K562 (cell line): ENCODE results near the gene NECAB3. TPM values are rescaled to one million over a fixed set of nuclear protein-coding genes. Genes with fewer than 3 reads are reported as not detected.
A peak's percentile ranks its signal among the peaks of the same experiment; 100 is the strongest.

ENCODE experiments used
- ATF7 ChIP-seq: fragments of 450-650 bp; IDR thresholded peaks from 2 replicates; pipeline ENCODE4 v1.7.1; 2014; ENCODE audit warnings: mild to moderate bottlenecking, moderate library complexity
- EHMT2 ChIP-seq: fragments of 450-650 bp; IDR thresholded peaks from 2 replicates; pipeline ENCODE4 v1.6.1; 2018; ENCODE audit warnings: antibody characterized with exemption
- ELF2 ChIP-seq: fragments of 250-450 bp; sonication (Bioruptor Pico); IDR thresholded peaks from 2 replicates; pipeline ENCODE4 v1.5.0; 2021; ENCODE audit warnings: mild to moderate bottlenecking
- FOS ChIP-seq: IDR thresholded peaks from 3 replicates; pipeline ENCODE4 v1.6.1; 2011; ENCODE audit not compliant: insufficient read length; ENCODE audit errors: extremely low read depth
- FOXK2 ChIP-seq, 2 experiments: fragments of 450-650 bp; IDR thresholded peaks in 1 of 2; conservative IDR thresholded peaks in 1 of 2; 2 replicates each; pipeline ENCODE4 v1.6.1; 2016; ENCODE audit warnings: low read depth in 2 of 2, mild to moderate bottlenecking in 1 of 2
- GMEB1 ChIP-seq: fragments of 250-450 bp; sonication (Bioruptor Pico); IDR thresholded peaks from 2 replicates; pipeline ENCODE4 v1.4.0; 2020; ENCODE audit warnings: mild to moderate bottlenecking
- GTF3C2 ChIP-seq: IDR thresholded peaks from 3 replicates; pipeline ENCODE4 v1.6.1; 2011; ENCODE audit warnings: borderline replicate concordance, mild to moderate bottlenecking, moderate library complexity; ENCODE audit not compliant: insufficient read length; ENCODE audit errors: extremely low read depth
- HLTF ChIP-seq: fragments of 450-650 bp; IDR thresholded peaks from 2 replicates; pipeline ENCODE4 v1.6.1; 2016
- HMGN3 ChIP-seq: IDR thresholded peaks from 2 replicates; pipeline ENCODE4 v1.6.1; 2011; ENCODE audit warnings: borderline replicate concordance, low read depth, mild to moderate bottlenecking, mixed read lengths, low read length; ENCODE audit not compliant: insufficient read length; ENCODE audit errors: extremely low read depth
- HNRNPUL1 ChIP-seq: fragments of 200-400 bp; formaldehyde crosslinking; IDR thresholded peaks from 2 replicates; pipeline ENCODE4 v1.6.1; 2017; ENCODE audit warnings: low read length
- HSF4 ChIP-seq: fragments of 250-450 bp; sonication (Bioruptor Pico); IDR thresholded peaks from 2 replicates; pipeline ENCODE4 v2.1.2; 2022; ENCODE audit warnings: mild to moderate bottlenecking, moderate library complexity, borderline replicate concordance
- L3MBTL2 ChIP-seq: fragments of 450-650 bp; IDR thresholded peaks from 2 replicates; pipeline ENCODE4 v1.6.1; 2016; ENCODE audit warnings: mild to moderate bottlenecking, moderate library complexity
- NR2C2 ChIP-seq, 2 experiments: fragments of 200-800 bp in 1 of 2; sonication (Bioruptor generic) in 1 of 2; sonication (generic) in 1 of 2; formaldehyde crosslinking in 1 of 2; IDR thresholded peaks; 2 replicates each; pipeline versions ENCODE4 v1.6.1 to v1.8.0; 2016 to 2022; ENCODE audit warnings: mild to moderate bottlenecking in 1 of 2, missing compliant biosample characterization in 1 of 2, missing genetic modification characterization in 1 of 2, missing genetic modification reagents in 1 of 2
- POLR2H ChIP-seq: IDR thresholded peaks from 2 replicates; pipeline ENCODE4 v1.6.1; 2016; ENCODE audit warnings: missing genetic modification characterization, low read depth, mild to moderate bottlenecking, control low read depth, missing compliant biosample characterization, moderate library complexity
- RBFOX2 ChIP-seq: fragments of 200-400 bp; formaldehyde crosslinking; IDR thresholded peaks from 2 replicates; pipeline ENCODE4 v1.6.1; 2017; ENCODE audit warnings: low read depth, mild to moderate bottlenecking, low read length, moderate library complexity
- RNF2 ChIP-seq: sonication (generic); IDR thresholded peaks from 2 replicates; pipeline ENCODE4 v1.6.1; 2016
- SMAD2 ChIP-seq: fragments of 150-350 bp; IDR thresholded peaks from 2 replicates; pipeline ENCODE4 v1.6.1; 2014; ENCODE audit warnings: low read depth, mild to moderate bottlenecking, low read length
- SMARCA4 ChIP-seq: fragments of 450-650 bp; IDR thresholded peaks from 2 replicates; pipeline ENCODE4 v1.6.1; 2016
- SREBF2 ChIP-seq: sonication (generic); formaldehyde crosslinking; IDR thresholded peaks from 2 replicates; pipeline ENCODE4 v1.4.0; 2020; ENCODE audit warnings: mild to moderate bottlenecking, missing genetic modification reagents
- SRSF7 ChIP-seq: fragments of 200-400 bp; formaldehyde crosslinking; optimal IDR thresholded peaks from 2 replicates; pipeline ENCODE3; 2017; ENCODE audit warnings: mild to moderate bottlenecking, low read depth, low read length
- TARDBP ChIP-seq: fragments of 450-650 bp; IDR thresholded peaks from 2 replicates; pipeline ENCODE4 v1.6.1; 2016
- TCF7L2 ChIP-seq: fragments of 150-350 bp; IDR thresholded peaks from 2 replicates; pipeline ENCODE4 v1.6.1; 2016; ENCODE audit warnings: low read depth, mild to moderate bottlenecking, low read length, moderate library complexity
- ZBTB7A ChIP-seq: IDR thresholded peaks from 2 replicates; pipeline ENCODE4 v1.6.1; 2011; ENCODE audit warnings: low read depth, mild to moderate bottlenecking, low read length, moderate library complexity, borderline replicate concordance; ENCODE audit not compliant: control insufficient read depth
- ZNF143 ChIP-seq: sonication (generic); formaldehyde crosslinking; IDR thresholded peaks from 2 replicates; pipeline ENCODE4 v1.9.0; 2022; ENCODE audit warnings: mild to moderate bottlenecking, missing genetic modification reagents
- ZNF184 ChIP-seq: sonication (generic); formaldehyde crosslinking; IDR thresholded peaks from 2 replicates; pipeline ENCODE4 v1.5.0; 2020; ENCODE audit warnings: missing genetic modification reagents
- ZNF197 ChIP-seq: fragments of 200-800 bp; sonication (Bioruptor generic); IDR thresholded peaks from 2 replicates; pipeline ENCODE4 v1.6.1; 2016; ENCODE audit warnings: low read depth, missing genetic modification characterization, missing compliant biosample characterization
- ZNF324 ChIP-seq: fragments of 250-450 bp; sonication (Bioruptor Pico); IDR thresholded peaks from 2 replicates; pipeline ENCODE4 v1.4.0; 2020; ENCODE audit warnings: mild to moderate bottlenecking
- ZNF354B ChIP-seq: fragments of 250-450 bp; sonication (Bioruptor Pico); IDR thresholded peaks from 2 replicates; pipeline ENCODE4 v1.4.0; 2020
- ZNF444 ChIP-seq: fragments of 250-450 bp; sonication (Bioruptor Pico); IDR thresholded peaks from 2 replicates; pipeline ENCODE4 v1.4.0; 2020; ENCODE audit warnings: mild to moderate bottlenecking, moderate library complexity
- ZSCAN29 ChIP-seq: fragments of 450-650 bp; IDR thresholded peaks from 2 replicates; pipeline ENCODE4 v1.6.1; 2017
- polyA plus RNA-seq, 8 experiments: library from polyadenylated mRNA; depleted of rRNA in 4 of 8; stranded (reverse) in 5 of 8; unstranded in 3 of 8; fragments of >200 nt; fragmentation: Nextera tagmentation in 2 of 8; fragmentation: Illumina TruSeq in 1 of 8; extraction: Ambion mirVana in 2 of 8; extraction: Trizol in 1 of 8; gene quantifications; 2 replicates each; pipeline versions ENCODE4 v1.2.1 to v1.2.3, GENCODE V29; 2011 to 2014; ENCODE audit warnings: inconsistent platforms in 1 of 8, missing spikeins in 1 of 8
- total RNA-seq, 7 experiments: library from RNA; depleted of rRNA in 6 of 7; stranded (reverse); fragments of >200 nt in 6 of 7; fragmentation: Illumina TruSeq in 2 of 7; extraction: Trizol in 2 of 7; gene quantifications; 2 replicates each; pipeline versions ENCODE4 v1.2.1 to v1.2.3, GENCODE V29; 2011 to 2021; ENCODE audit warnings: low replicate concordance in 1 of 7

NECAB3 gene
- total and polyA plus RNA-seq, 9 of the 15 experiments (the other 6 are each of a cell fraction or from before 2014, with no cell fraction given), result 0.94 to 63.3 (median 31.5) TPM

GRCh38 chr20:33709398-33709797, 35.2 kb upstream of the NECAB3 start (continued):
- no peak for TF ChIP-seq ZNF197 (CRISPR knock-in tag)
- TF ChIP-seq RBFOX2, result no peak
- no peak for TF ChIP-seq NR2C2 (CRISPR knock-in tag; IDR thresholded peaks at IDR 0.05)
- TF ChIP-seq NR2C2 (tag; IDR thresholded peaks at IDR 0.05), result peak; percentile 26; the same call in 1 of the 2 replicates
- TF ChIP-seq ZNF444 (CRISPR knock-in tag), result no peak
- TF ChIP-seq GTF3C2, result no peak
- no peak for TF ChIP-seq GMEB1 (CRISPR knock-in tag)
- no peak for TF ChIP-seq ZNF184 (CRISPR knock-in tag)
- TF ChIP-seq ZSCAN29, result no peak
- TF ChIP-seq SREBF2 (CRISPR knock-in tag), result no peak
- TF ChIP-seq L3MBTL2, result no peak
- TF ChIP-seq EHMT2, result no peak
- TF ChIP-seq HNRNPUL1, result no peak
- no peak for TF ChIP-seq ZNF143
- TF ChIP-seq TCF7L2, result no peak
- no peak for TF ChIP-seq TARDBP
- TF ChIP-seq RNF2, result no peak
- TF ChIP-seq HSF4 (CRISPR knock-in tag), result no peak
- TF ChIP-seq ZBTB7A, result peak; percentile 26; the same call in 1 of the 2 replicates
- no peak for TF ChIP-seq HMGN3
- no peak for TF ChIP-seq ZNF354B (CRISPR knock-in tag)
- TF ChIP-seq FOXK2 (conservative IDR thresholded peaks at IDR 0.05 in 1 of 2, IDR thresholded peaks at IDR 0.05 in 1 of 2; ENCODE audit: low read depth in 2 of 2), result no peak
- no peak for TF ChIP-seq ELF2 (CRISPR knock-in tag)
- TF ChIP-seq POLR2H (tag), result no peak
- no peak for TF ChIP-seq SMAD2
- no peak for TF ChIP-seq ZNF324 (CRISPR knock-in tag)
- no peak for TF ChIP-seq SRSF7
- no peak for TF ChIP-seq ATF7
- TF ChIP-seq SMARCA4, result peak; percentile 73
- no peak for TF ChIP-seq HLTF
- peak; percentile 49 for TF ChIP-seq FOS
